GM12873 (cell line): ENCODE measurements around the gene NBEA.

Experiments used
- TF ChIP-seq, protein P1 (sequence below): IDR thresholded peaks from 2 replicates; pipeline ENCODE4 v1.5.1; 2012; ENCODE audit warnings: low read depth, mild to moderate bottlenecking, moderate library complexity, low read length, control low read depth; ENCODE audit not compliant: insufficient read depth; ENCODE audit errors: missing control alignments

NBEA gene

DNA sequence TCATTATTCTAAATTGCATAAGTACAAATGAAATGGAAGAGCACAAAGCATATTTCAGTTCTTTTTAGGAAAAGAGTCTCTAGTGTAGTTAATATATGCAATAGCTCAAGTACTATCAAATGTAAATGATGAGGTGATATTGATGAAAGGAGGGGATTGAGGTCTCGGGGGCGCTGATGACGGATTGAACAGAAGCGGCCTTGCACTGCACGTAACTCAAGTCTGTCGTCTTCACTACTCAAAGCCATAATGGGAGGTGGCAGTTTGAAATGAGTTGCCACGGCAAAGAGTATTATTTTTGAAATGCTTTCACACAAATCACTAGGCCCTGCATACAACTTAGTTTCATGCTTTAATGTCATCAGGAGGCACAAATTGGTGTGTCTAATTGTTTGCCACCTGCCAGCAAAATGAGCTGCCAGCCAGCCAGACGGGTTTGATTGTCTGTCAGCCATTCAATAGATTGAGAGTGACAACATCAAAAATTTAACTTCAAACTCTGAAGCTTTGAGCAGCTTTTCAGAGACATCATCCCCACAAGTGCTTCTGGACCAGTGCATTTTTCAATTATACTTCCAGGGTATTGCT, 256.6 kb downstream of the NBEA start:
- TF ChIP-seq, protein P1, sequence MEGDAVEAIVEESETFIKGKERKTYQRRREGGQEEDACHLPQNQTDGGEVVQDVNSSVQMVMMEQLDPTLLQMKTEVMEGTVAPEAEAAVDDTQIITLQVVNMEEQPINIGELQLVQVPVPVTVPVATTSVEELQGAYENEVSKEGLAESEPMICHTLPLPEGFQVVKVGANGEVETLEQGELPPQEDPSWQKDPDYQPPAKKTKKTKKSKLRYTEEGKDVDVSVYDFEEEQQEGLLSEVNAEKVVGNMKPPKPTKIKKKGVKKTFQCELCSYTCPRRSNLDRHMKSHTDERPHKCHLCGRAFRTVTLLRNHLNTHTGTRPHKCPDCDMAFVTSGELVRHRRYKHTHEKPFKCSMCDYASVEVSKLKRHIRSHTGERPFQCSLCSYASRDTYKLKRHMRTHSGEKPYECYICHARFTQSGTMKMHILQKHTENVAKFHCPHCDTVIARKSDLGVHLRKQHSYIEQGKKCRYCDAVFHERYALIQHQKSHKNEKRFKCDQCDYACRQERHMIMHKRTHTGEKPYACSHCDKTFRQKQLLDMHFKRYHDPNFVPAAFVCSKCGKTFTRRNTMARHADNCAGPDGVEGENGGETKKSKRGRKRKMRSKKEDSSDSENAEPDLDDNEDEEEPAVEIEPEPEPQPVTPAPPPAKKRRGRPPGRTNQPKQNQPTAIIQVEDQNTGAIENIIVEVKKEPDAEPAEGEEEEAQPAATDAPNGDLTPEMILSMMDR: no peak

DNA sequence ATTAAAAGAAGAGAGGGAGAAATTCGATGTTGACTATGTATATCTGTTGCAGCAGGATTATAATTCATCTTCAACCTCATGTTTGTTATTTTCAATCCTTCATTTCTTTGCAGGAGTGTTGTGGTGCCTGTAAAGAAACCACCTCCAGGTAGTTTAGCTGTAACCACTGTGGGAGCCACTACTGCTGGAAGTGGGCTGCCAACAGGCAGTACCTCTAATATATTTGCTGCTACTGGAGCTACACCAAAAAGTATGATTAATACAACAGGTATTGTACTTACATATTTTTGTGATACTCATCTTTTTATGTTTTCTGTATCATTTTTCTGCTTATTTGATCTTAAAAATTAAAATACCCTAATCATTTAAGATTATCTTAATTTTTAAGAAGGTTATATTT, 266.5 kb downstream of the NBEA start:
- TF ChIP-seq, protein P1: no peak

DNA sequence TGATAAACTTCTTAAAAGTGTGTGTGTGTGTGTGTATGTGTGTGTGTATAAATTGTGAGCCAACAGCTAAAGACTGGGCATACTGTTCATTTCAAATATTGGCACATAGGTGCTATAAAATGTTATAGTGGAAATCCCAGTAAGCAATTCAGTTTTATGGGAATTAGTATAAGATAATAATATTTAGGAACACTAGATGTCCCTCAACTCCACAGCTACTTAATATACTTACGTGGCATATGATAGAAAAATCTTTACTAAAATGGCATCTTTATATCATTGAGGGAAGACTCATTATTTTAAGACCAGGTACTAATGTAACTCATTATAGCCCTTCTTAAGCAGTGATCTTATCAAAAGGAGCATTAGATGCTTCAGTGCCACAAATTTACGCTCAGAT, 268.2 kb downstream of the NBEA start:
- TF ChIP-seq, protein P1: no peak

DNA sequence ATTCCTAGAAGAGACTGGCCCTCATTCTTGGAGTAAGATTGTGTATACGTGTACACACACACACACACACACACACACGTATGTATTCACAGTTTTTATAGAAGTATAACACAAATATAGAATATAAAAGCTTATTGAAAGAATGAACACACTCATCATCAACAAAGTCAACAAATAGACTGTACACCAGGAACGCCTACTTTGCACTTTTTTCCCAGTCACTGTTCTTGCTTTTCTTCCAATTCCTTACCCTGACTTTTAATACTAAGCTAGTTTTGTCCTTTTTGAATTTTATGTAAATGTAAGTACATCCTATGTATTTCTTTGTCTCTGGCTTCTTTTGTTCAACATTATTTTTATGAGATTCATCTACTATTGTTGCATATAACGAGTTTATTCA, 269.9 kb downstream of the NBEA start:
- TF ChIP-seq, protein P1: no peak

DNA sequence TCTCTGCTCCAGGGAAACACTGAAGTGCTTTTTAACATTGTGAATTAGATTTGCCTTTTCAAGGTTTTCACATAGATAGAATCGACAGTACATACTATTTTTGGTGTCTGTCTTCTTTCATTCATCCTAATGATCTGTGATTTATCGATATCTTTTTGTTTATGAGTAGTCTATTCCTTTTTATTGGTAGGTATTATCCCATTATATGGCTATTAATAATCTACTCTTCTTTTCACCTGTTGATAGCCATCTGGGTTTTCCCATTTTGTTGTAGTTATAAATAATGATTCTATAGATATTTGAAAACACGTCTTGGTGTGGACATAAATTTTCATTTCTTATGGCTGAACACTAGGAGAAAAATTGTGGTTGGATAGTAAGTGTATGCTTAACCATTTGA, 271.8 kb downstream of the NBEA start:
- TF ChIP-seq, protein P1: no peak

DNA sequence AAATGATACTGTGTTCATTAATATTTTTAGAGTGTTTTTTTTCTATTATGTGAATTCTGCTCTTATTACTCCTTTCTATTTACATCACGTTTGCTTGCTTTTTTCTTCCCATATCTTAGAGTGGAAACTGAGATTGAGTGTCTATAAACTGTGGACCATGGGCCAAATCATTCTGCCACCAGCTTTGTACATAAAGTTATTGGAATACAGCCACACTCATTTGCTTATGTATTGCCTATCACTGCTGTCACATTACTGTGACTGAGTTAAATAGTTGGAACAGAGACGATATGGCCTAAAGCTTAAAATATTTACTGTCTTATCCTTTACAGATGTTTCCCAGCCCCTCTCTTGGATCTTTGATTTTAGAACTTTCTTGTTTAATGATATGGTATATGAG, 274.1 kb downstream of the NBEA start:
- TF ChIP-seq, protein P1: no peak

DNA sequence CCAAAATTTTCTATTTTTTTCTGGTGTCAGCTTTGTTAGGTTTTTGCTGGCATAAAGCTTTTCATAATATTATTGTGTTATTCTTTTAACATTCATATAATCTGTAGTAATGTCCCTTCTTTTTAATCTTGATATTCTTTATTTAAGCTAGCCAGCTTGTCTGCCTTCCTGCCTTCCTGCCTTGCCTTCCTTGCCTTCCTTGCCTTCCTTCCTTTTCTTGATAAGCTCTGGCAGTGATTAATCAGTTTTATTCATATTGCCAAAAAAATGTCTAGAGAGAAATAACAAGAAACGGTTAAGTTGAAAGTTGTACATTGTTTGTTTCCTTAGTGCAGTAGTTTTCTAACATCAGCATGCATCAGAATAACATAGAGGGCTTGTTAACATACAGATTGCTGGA, 277.0 kb downstream of the NBEA start:
- TF ChIP-seq, protein P1: no peak
